ENCODE results near the gene PTPRJ. TPM values are rescaled to one million over a fixed set of nuclear protein-coding genes. Genes with fewer than 3 reads are reported as not detected.

PTPRJ gene
- total and polyA plus RNA-seq, 2 of the 13 experiments (the other 11 are each of a cell fraction or from before 2014, with no cell fraction given), result 1.0 to 1.2 TPM

GRCh38 chr11:48207881-48208280 lies 227.5 kb downstream of the PTPRJ start:
- ATAC-seq (no peak), FAIRE-seq (no peak)
- CTCF ChIA-PET (ENCODE audit: low intra/inter-chr PET ratio, low total read pairs), result no interaction called here

GRCh38 chr11:48210052-48210451 lies 229.7 kb downstream of the PTPRJ start:
- Histone ChIP-seq H3K4me3 (replicated peaks in 1 of 3; ENCODE audit: insufficient read depth in 1 of 3, low read depth in 2 of 3, low read length in 3 of 3) (no peak overlapping the region), H3K36me3 (replicated peaks in 1 of 2; ENCODE audit: control insufficient read depth in 1 of 2, insufficient read depth in 2 of 2, low read length in 2 of 2) (no peaks in the 10 kb centered on the region), H2AFZ (ENCODE audit: low read length) (no peak overlapping the region), H3K27me3 (ENCODE audit: control insufficient read depth in 1 of 2, insufficient read depth in 2 of 2, low read length in 2 of 2) (no peaks in the 10 kb centered on the region), H3K4me2 (ENCODE audit: low read depth, low read length) (no peak overlapping the region), H3K9ac (ENCODE audit: insufficient read depth, low read depth, low read length) (no peak overlapping the region), H3K79me2 (ENCODE audit: insufficient read depth, low read length) (no peaks in the 10 kb centered on the region), H3K27ac (ENCODE audit: extremely low read length, insufficient read depth, low read length) (no peak overlapping the region), H4K20me1 (ENCODE audit: insufficient read depth, low read length) (no peaks in the 10 kb centered on the region), H3K4me1 (ENCODE audit: insufficient read depth, low read length) (no peaks in the 10 kb centered on the region), H3K9me3 (ENCODE audit: low read length) (no peaks in the 10 kb centered on the region)
- DNase-seq (ENCODE audit: low spot score), result peak; percentile 2
- intact Hi-C loops (cut with micrococcal nuclease; ENCODE audit: unreplicated experiment), result loop anchor here (2.0 kb wide), 1 partner anchor 37 kb away; no protein-coding TSS in a partner anchor
- BruUV-seq (replicated peaks), result no TSS peak
- FAIRE-seq, result no peak
- in situ Hi-C loops (cut with HindIII; ENCODE audit: extremely low pct_ligation_motif_present, low pct_unique_long_range_greater_than_20kb), result no loop called here
- ChIA-PET CTCF (ENCODE audit: low intra/inter-chr PET ratio, low total read pairs) (interaction anchor here (0.7 to 1.2 kb wide), 2 partner anchors 36 to 38 kb away, joined by 3 to 4 read pairs; no protein-coding TSS in a partner anchor), POLR2A (no interaction called here)
- ATAC-seq, result peak; percentile 76
- WGBS (ENCODE audit: low lambda C conversion rate), result 0% methylated on average over 7 of the region's 7 CpGs
- TF ChIP-seq ATF7-NPFF (CRISPR knock-in tag; IDR thresholded peaks at IDR 0.05; ENCODE audit: low read depth) (no peak), RXRB (CRISPR knock-in tag; IDR thresholded peaks at IDR 0.05; ENCODE audit: borderline replicate concordance) (no peak), SMC3 (IDR thresholded peaks at IDR 0.05; ENCODE audit: low read length) (no peak), ZNF460 (CRISPR knock-in tag; IDR thresholded peaks at IDR 0.05; ENCODE audit: borderline replicate concordance) (no peak), PHF8 (CRISPR knock-in tag; IDR thresholded peaks at IDR 0.05) (no peak), GABPB1 (CRISPR knock-in tag; IDR thresholded peaks at IDR 0.05) (no peak), ZNF44 (CRISPR knock-in tag; IDR thresholded peaks at IDR 0.05) (no peak), POLR2AphosphoS2 (IDR thresholded peaks at IDR 0.05; ENCODE audit: low read depth, low read length) (no peak), KAT8 (CRISPR knock-in tag; IDR thresholded peaks at IDR 0.05) (no peak), GATAD1 (CRISPR knock-in tag; IDR thresholded peaks at IDR 0.05) (no peak), RAD21 (CRISPR knock-in tag; IDR thresholded peaks at IDR 0.05) (no peak)

More at GRCh38 chr11:48207881-48208280, 227.5 kb downstream of the PTPRJ start:
- Histone ChIP-seq H3K36me3 (replicated peaks in 1 of 2; ENCODE audit: control insufficient read depth in 1 of 2, insufficient read depth in 2 of 2, low read length in 2 of 2) (no peaks in the 10 kb centered on the region), H3K79me2 (ENCODE audit: insufficient read depth, low read length) (no peaks in the 10 kb centered on the region), H4K20me1 (ENCODE audit: insufficient read depth, low read length) (no peaks in the 10 kb centered on the region), H3K9me3 (ENCODE audit: low read length) (no peaks in the 10 kb centered on the region), H3K27me3 (ENCODE audit: control insufficient read depth in 1 of 2, insufficient read depth in 2 of 2, low read length in 2 of 2) (no peaks in the 10 kb centered on the region), H3K4me2 (ENCODE audit: low read depth, low read length) (no peak overlapping the region), H2AFZ (ENCODE audit: low read length) (no peak overlapping the region), H3K27ac (ENCODE audit: extremely low read length, insufficient read depth, low read length) (no peak overlapping the region), H3K4me3 (replicated peaks in 1 of 3; ENCODE audit: insufficient read depth in 1 of 3, low read depth in 2 of 3, low read length in 3 of 3) (no peak overlapping the region), H3K9ac (ENCODE audit: insufficient read depth, low read depth, low read length) (no peak overlapping the region), H3K4me1 (ENCODE audit: insufficient read depth, low read length) (no peaks in the 10 kb centered on the region)
- POLR2A ChIA-PET, result no interaction called here
- intact Hi-C loops (cut with micrococcal nuclease; ENCODE audit: unreplicated experiment) (no loop called here), in situ Hi-C loops (cut with HindIII; ENCODE audit: extremely low pct_ligation_motif_present, low pct_unique_long_range_greater_than_20kb) (no loop called here)
- 0% methylated on average over 2 of the region's 2 CpGs for WGBS (ENCODE audit: low lambda C conversion rate)
- TF ChIP-seq MAFK (conservative IDR thresholded peaks at IDR 0.05 in 1 of 2, IDR thresholded peaks at IDR 0.05 in 1 of 2; ENCODE audit: low read length in 2 of 2), result peak in 1 of 2 experiments; percentile 57; a peak in 2 of 4 replicates
- no peak for TF ChIP-seq ZNF263 (CRISPR knock-in tag; IDR thresholded peaks at IDR 0.05)
- 0 out of 2 replicates have a peak, but pooled peaks have one; percentile 6 for TF ChIP-seq MAFF (IDR thresholded peaks at IDR 0.05; ENCODE audit: low read depth, low read length)
- no peak for DNase-seq (ENCODE audit: low spot score)
- no TSS peak for BruUV-seq (replicated peaks)
